ENCODE results near the gene CNGA1.

CNGA1 gene

DNA sequence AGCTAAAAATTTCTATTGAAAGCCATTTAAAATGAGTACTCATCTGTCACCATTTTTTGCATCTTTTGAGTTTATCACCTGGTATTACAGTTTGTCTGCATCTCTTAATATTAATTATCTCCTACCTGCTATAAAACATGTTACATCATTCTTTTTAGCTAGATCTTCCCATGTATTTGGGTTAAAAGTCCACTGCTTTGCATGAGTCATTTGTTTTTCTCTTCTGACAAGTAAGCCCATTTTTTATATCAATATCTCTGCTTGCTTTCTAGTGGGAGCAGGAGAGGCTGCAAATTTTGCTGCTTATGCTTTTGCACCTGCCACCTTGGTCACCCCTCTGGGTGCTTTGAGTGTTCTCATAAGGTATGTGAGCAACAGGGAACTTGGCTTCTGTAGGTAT lies 16.2 kb upstream of the CNGA1 start:
- Histone ChIP-seq H3K36me3 (no peaks in the 10 kb centered on the region), H3K4me3 (no peak overlapping the region), H3K9ac (no peak overlapping the region), H3K9me3 (no peaks in the 10 kb centered on the region), H3K27me3 (no peaks in the 10 kb centered on the region), H3K27ac (no peak overlapping the region), H3K4me2 (no peak overlapping the region), H4K20me1 (no peaks in the 10 kb centered on the region), H3K4me1 (peaks cover 15% of the 10 kb centered on the region)
- no peak for TF ChIP-seq Cebpa-rat (IDR thresholded peaks at IDR 0.05)

DNA sequence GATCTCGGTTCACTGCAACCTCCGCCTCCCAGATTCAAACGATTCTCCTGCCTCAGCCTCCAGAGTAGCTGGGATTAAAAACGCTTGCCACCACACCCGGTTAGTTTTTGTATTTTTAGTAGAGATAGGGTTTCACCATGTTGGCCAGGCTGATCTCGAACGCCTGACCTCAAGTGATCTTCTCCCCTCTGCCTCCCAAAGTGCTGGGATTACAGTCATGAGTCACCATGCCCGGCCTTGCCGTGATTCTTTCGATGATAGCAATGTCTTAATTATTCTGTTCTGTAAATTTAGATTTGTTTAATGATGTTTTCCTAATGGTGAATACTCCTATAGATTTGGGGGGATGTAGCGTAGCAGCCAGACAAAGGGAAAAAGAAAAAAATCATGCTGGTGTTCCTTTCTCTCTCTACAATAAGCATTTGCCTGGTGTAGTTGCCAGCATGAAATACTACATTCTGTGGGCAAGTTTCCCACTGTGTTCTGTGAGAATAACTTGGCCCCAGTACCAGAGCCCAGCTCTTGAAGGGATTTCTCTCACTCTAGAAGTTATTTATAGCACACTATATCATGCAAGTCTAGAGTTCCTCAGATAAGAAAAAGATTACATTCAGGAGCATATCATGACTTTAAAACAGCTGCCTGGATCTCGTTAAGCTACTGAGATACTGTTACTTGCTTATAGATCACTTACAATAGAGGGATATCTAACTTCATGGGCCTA lies 15.5 kb upstream of the CNGA1 start:
- no peak for TF ChIP-seq Cebpa-rat (IDR thresholded peaks at IDR 0.05)
- Histone ChIP-seq H3K36me3 (no peaks in the 10 kb centered on the region), H3K9me3 (no peaks in the 10 kb centered on the region), H3K4me1 (peaks cover 11% of the 10 kb centered on the region), H3K27ac (no peak overlapping the region), H4K20me1 (no peaks in the 10 kb centered on the region), H3K27me3 (no peaks in the 10 kb centered on the region), H3K4me3 (no peak overlapping the region), H3K4me2 (no peak overlapping the region), H3K9ac (no peak overlapping the region)

DNA sequence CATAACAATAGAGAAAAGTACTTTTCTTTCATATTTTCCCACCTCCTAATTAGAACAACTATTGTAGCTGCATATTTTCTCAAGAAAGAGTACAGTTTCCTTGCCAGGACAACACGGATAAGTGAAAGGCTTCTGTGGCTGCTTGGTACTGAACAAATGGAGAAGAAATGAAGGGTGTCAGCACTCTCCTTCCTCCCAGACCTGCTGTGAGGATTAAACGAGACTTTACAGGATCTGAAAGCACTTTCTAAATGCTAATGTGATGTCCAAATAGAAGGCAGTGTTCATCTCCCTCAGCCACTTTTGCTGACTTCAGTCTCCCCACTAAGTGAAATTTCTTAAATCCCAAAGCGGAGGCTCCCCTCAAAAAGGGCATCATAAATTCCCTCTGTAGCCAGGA lies 14.0 kb upstream of the CNGA1 start:
- no peaks in the 10 kb centered on the region for H3K9me3 ChIP-seq
- no peaks in the 10 kb centered on the region for H3K36me3 ChIP-seq
- no peak overlapping the region for H3K9ac ChIP-seq
- TF ChIP-seq Cebpa-rat (IDR thresholded peaks at IDR 0.05): no peak
- H3K27me3 ChIP-seq: no peaks in the 10 kb centered on the region
- H4K20me1 ChIP-seq: no peaks in the 10 kb centered on the region
- no peak overlapping the region for H3K4me2 ChIP-seq
- no peak overlapping the region for H3K27ac ChIP-seq
- H3K4me3 ChIP-seq: no peak overlapping the region
- H3K4me1 ChIP-seq: no peaks in the 10 kb centered on the region

DNA sequence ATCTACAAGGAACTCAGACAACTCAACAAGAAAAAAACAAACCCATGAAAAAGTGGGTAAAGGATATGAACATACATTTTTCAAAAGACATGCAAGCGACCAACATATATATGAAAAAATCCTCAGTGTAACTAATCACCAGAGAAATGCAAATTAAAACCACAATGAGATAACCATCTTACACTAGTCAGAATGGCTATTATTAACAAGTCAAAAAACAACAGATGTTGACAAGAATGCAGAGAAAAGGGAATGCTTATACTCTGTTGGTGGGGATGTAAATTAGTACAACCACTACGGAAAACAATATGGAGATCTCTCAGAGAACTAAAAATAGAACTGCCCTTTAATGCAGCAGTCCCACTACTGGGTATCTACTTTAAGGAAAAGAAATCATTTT lies 12.2 kb upstream of the CNGA1 start:
- TF ChIP-seq Cebpa-rat (IDR thresholded peaks at IDR 0.05): no peak
- Histone ChIP-seq H3K9me3 (no peaks in the 10 kb centered on the region), H4K20me1 (no peaks in the 10 kb centered on the region), H3K9ac (no peak overlapping the region), H3K4me1 (no peaks in the 10 kb centered on the region), H3K4me2 (no peak overlapping the region), H3K36me3 (no peaks in the 10 kb centered on the region), H3K4me3 (no peak overlapping the region), H3K27ac (no peak overlapping the region), H3K27me3 (no peaks in the 10 kb centered on the region)

GRCh38 chr4:48027653-48028052 lies 11.2 kb upstream of the CNGA1 start:
- H3K9me3 ChIP-seq: no peaks in the 10 kb centered on the region
- H3K27ac ChIP-seq: no peak overlapping the region
- H4K20me1 ChIP-seq: no peaks in the 10 kb centered on the region
- H3K4me1 ChIP-seq: no peaks in the 10 kb centered on the region
- H3K36me3 ChIP-seq: no peaks in the 10 kb centered on the region
- H3K9ac ChIP-seq: no peak overlapping the region
- no peak overlapping the region for H3K4me2 ChIP-seq
- H3K4me3 ChIP-seq: no peak overlapping the region
- no peaks in the 10 kb centered on the region for H3K27me3 ChIP-seq
- TF ChIP-seq Cebpa-rat (IDR thresholded peaks at IDR 0.05): no peak

- no peak overlapping the region for H3K4me3 ChIP-seq
- no peaks in the 10 kb centered on the region for H3K36me3 ChIP-seq
- no peak overlapping the region for H3K9ac ChIP-seq
- H3K4me2 ChIP-seq: no peak overlapping the region
- no peak for TF ChIP-seq Cebpa-rat (IDR thresholded peaks at IDR 0.05)
- no peaks in the 10 kb centered on the region for H3K27me3 ChIP-seq
- no peak overlapping the region for H3K27ac ChIP-seq
- no peaks in the 10 kb centered on the region for H3K4me1 ChIP-seq
- no peaks in the 10 kb centered on the region for H4K20me1 ChIP-seq
- H3K9me3 ChIP-seq: no peaks in the 10 kb centered on the region
These were observed 8.5 kb upstream of the CNGA1 start for GRCh38 chr4:48025005-48025404.

DNA sequence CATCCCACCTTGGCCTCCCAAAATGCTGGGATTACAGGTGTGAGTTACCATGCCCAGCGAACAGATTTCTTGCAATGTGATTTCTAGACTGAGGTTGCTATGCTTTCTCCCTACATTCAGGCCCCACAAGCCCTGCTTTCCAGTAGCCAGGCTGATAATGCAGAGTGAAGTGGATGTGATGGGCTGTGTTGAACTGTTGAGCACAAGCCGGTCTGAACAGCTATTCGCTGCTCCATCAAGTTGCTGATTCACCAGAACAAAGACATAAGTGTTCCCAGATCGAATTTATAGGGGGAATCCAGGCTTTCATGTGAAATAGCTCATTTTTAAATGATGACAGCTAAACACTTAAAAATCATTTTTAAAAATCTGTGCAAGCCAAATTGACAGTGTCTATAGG lies 8.0 kb upstream of the CNGA1 start:
- no peaks in the 10 kb centered on the region for H3K36me3 ChIP-seq
- no peaks in the 10 kb centered on the region for H4K20me1 ChIP-seq
- H3K27ac ChIP-seq: no peak overlapping the region
- H3K9ac ChIP-seq: no peak overlapping the region
- TF ChIP-seq Cebpa-rat (IDR thresholded peaks at IDR 0.05): no peak
- H3K27me3 ChIP-seq: no peaks in the 10 kb centered on the region
- H3K4me1 ChIP-seq: no peaks in the 10 kb centered on the region
- no peaks in the 10 kb centered on the region for H3K9me3 ChIP-seq
- H3K4me3 ChIP-seq: no peak overlapping the region
- H3K4me2 ChIP-seq: no peak overlapping the region

- no peaks in the 10 kb centered on the region for H3K36me3 ChIP-seq
- 0 out of 2 replicates have a peak, but pooled peaks cover 3% of the 10 kb centered on the region for H3K4me1 ChIP-seq
- H3K4me3 ChIP-seq: no peak overlapping the region
- H3K27ac ChIP-seq: no peak overlapping the region
- TF ChIP-seq Cebpa-rat (IDR thresholded peaks at IDR 0.05): no peak
- no peak overlapping the region for H3K9ac ChIP-seq
- no peak overlapping the region for H3K4me2 ChIP-seq
- peaks cover 6% of the 10 kb centered on the region for H3K27me3 ChIP-seq
- no peaks in the 10 kb centered on the region for H3K9me3 ChIP-seq
- H4K20me1 ChIP-seq: no peaks in the 10 kb centered on the region
These were observed 5.8 kb upstream of the CNGA1 start for GRCh38 chr4:48022192-48022799.

DNA sequence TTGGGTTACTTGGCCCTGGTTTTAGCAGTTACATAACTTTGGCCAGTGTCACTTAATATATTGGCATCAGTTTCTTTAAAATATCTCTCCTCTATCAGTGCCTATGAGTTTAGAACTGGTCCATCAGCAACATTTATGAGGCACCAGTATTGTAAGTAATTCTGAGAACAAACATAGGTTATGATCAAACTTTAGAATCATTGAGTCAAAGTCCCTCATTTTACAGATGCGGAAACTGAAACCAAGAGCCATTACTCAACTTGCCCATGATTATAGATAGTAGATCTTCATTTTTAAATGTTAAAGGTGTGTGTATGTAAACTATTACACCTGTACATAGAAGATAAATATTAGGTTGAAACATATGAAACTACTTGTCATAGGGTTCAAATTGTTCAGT lies 4.6 kb upstream of the CNGA1 start:
- Histone ChIP-seq H3K36me3 (no peaks in the 10 kb centered on the region), H4K20me1 (no peaks in the 10 kb centered on the region), H3K27ac (no peak overlapping the region), H3K4me1 (0 out of 2 replicates have a peak, but pooled peaks cover 8% of the 10 kb centered on the region), H3K9me3 (no peaks in the 10 kb centered on the region), H3K4me3 (no peak overlapping the region), H3K4me2 (no peak overlapping the region), H3K27me3 (peaks cover 12% of the 10 kb centered on the region), H3K9ac (no peak overlapping the region)
- TF ChIP-seq Cebpa-rat (IDR thresholded peaks at IDR 0.05): no peak

DNA sequence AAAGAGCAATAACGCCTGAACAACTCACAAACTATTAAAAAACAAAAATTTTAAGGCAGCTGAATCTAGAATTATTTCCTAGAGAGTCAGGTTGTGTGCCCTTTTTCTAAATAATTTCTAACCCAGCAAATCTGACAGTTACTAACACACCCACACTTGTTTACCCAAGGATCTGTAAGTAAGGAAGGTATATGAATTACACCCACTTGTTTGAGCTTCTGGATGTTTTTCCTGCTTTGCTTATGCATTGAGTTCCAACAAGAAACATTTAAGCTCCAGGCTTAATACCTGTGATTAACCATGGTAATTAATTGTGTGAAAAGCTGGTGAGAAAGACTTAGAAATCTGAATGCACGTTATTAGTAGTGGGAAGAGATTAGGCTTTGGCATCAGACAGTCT lies 1.6 kb upstream of the CNGA1 start:
- no peaks in the 10 kb centered on the region for H4K20me1 ChIP-seq
- H3K27ac ChIP-seq: no peak overlapping the region
- H3K4me2 ChIP-seq: no peak overlapping the region
- no peaks in the 10 kb centered on the region for H3K36me3 ChIP-seq
- no peak for TF ChIP-seq Cebpa-rat (IDR thresholded peaks at IDR 0.05)
- H3K9ac ChIP-seq: no peak overlapping the region
- no peak overlapping the region for H3K4me3 ChIP-seq
- H3K9me3 ChIP-seq: no peaks in the 10 kb centered on the region
- H3K27me3 ChIP-seq: peaks cover 12% of the 10 kb centered on the region
- 0 out of 2 replicates have a peak, but pooled peaks cover 8% of the 10 kb centered on the region for H3K4me1 ChIP-seq

All from BLaER1 (cell line).